Measurements from ENCODE around the gene WDR77.

Gene WDR77

GRCh38 chr1:111469539-111469938 lies 20.5 kb upstream of the WDR77 start:
- no peak for DNase-seq (ENCODE audit: low read depth)

GRCh38 chr1:111468717-111469100 lies 19.7 kb upstream of the WDR77 start:
- no peak for DNase-seq (ENCODE audit: low read depth)

DNA sequence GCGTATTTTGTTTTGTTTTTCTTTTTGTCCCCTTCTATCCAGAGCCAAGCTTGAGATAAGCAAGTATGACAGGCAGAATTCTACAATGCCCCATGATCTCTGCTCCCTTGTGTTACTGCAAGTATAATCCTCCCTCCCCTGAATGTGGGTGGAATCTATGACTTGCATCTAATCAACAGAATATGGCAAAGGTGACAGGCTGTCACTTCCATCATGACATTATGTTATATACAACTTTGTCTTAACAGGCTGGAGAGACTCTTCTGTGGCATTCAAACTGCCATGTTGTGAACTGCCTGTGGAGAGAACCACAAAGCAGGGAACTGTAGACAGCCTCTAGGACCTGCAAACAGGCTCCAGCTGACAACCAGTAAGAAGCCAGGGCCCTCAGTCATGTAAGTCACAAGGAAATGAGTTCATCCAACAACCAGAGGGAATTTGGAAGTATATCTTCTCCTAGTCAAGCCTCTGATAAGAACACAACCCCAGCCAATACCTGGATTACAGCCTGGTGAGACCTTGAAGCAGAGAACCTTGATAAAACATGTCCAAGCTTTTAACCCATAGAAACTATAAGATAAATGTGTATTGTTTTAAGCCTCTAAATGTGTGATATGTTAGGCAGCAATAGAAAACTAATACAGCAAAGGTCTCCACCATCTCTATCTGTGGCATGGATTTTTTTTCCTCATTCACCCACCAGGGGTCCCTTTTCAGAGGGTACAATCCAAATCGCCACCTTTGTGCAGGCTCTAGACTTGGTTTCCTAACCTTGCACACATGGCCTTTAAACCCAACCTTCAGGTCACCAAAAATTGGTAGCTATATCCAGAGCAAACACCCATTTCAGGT lies 19.0 kb upstream of the WDR77 start:
- peak; percentile 20 for DNase-seq (ENCODE audit: low read depth)

DNA sequence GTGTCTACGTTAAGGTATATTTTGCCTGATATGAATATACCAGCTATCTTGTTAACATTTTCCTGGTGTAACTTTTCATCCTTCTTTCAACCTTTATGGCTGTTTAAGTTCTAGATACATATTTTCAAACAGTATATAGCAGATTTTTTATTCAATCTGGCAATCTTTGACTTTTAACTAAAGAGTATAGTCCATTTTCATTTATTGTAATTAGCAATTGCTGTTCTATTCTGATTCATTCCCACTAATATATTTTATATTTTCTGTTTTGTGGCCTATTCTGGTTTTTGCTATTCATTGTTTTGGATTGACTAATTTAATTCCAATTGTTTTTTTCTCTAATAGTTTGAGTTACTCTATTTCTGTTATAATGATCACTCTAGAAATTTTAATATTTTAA lies 17.4 kb upstream of the WDR77 start:
- DNase-seq (ENCODE audit: low read depth) = no peak

DNA sequence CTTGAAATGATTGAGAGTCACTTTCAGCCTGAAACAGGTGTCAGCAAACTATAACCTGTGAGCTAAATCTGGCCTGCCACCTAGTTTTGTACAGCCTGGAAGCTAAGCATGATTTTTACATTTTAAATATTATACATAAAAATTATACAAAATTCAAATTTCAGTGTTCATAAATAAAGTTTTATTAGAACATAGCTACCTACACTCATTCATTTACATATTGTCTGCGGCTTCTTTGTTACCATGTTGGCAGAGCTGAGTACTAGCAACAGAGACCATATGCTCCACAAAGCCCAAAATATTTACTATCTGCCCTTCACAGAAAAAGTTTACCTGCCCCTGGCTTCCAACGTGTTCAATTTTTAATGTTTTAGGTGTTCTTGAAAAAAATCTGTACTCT lies 16.7 kb upstream of the WDR77 start:
- no peak for DNase-seq (ENCODE audit: low read depth)

GRCh38 chr1:111463029-111463683 lies 14.1 kb upstream of the WDR77 start:
- peak; percentile 85 for DNase-seq (ENCODE audit: low read depth)

GRCh38 chr1:111462370-111463028 lies 13.4 kb upstream of the WDR77 start:
- no peak for DNase-seq (ENCODE audit: low read depth)

DNA sequence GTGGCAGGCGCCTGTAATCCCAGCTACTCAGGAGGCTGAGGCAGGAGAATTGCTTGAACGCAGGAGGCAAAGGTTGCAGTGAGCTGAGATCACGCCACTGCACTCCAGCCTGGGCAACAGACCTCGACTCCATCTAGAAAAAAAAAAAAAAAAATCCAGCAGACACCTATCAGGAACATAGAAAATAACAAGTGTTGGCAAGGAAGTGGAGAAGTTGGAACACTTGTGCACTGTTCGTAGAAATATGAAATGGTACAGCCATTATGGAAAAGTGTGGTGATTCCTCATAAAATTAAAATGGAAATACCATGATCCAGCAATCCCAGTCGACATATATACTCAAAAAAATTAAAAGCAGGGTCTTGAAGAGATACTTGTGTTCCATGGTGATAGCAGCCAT lies 12.7 kb upstream of the WDR77 start:
- DNase-seq (ENCODE audit: low read depth) = no peak

DNA sequence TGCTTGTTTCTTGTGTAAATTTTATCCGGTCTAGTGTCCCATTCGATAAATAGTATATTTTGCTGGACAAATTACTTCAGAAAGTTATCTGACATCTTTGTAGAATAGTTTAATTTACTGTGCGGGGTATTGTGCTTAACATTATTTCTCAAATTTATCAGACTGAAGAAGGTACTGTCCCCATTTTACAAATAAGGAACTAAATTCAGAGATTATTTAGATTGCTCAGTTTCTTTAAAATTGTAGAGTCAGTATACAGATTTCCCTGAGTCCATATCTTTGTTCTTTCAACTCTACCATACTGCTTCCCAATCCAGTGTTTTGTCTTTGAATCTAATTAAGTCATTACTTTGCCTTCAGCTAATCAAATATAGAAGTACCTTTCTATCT lies 6.6 kb upstream of the WDR77 start:
- no peak for DNase-seq (ENCODE audit: low read depth)

GRCh38 chr1:111454859-111455641 lies 6.0 kb upstream of the WDR77 start:
- DNase-seq (ENCODE audit: low read depth) = no peak

GRCh38 chr1:111453706-111454105 lies 4.7 kb upstream of the WDR77 start:
- peak; percentile 11 for DNase-seq (ENCODE audit: low read depth)

DNA sequence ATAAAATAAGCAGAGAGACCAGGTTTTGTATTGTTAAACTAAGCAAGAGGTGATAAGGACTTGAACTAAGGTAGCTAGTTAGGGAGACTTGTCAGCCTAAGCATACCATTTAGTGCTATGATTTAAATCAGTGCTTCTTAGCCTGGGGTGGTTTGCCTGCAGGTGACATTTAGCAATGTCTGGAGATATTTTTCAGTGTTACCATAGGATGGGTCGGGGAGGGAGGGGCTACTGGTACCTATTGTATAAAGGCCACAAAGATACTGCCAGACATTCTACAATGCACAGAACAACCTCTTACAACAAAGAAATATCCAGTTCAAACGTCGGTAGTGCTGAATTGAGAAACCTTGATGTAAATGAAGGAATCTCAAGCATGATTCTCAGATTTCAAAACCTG lies 3.5 kb upstream of the WDR77 start:
- DNase-seq (ENCODE audit: low read depth) = no peak

DNA sequence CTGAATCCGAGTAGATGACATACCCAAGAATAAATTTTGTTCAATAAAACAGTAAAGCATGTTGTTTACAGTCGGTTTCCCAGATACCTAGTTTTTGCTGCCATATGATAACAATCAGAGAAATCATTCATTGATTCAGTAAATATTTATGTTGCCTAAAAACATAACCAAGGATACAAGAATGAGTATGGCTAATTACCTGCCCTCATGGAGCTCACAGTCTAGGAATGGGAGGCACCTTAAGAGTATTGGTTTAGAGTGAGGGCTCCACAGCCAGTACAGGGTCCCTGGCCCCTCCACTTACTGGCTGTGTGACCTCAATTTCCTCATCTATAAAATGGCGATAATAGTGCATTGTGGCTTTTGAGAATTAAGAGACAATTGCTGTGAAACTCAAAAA lies 1.1 kb upstream of the WDR77 start:
- no peak for DNase-seq (ENCODE audit: low read depth)

DNA sequence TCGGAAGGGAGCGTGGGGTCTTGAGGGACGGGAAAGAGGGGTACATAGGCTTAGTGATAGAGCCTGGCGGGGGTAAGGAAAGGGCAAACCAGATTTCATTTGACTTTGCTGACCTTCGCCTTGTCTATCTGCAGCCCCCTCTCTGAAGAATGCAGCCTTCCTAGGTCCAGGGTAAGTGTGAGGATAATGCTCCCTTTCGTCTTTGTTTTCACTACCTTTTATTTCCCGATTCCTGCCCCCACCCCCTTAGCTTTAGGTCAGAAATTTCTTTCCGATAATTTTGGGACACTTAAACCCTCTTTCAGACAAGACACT lies 604 bp upstream of the WDR77 start:
- no peak for DNase-seq (ENCODE audit: low read depth)

DNA sequence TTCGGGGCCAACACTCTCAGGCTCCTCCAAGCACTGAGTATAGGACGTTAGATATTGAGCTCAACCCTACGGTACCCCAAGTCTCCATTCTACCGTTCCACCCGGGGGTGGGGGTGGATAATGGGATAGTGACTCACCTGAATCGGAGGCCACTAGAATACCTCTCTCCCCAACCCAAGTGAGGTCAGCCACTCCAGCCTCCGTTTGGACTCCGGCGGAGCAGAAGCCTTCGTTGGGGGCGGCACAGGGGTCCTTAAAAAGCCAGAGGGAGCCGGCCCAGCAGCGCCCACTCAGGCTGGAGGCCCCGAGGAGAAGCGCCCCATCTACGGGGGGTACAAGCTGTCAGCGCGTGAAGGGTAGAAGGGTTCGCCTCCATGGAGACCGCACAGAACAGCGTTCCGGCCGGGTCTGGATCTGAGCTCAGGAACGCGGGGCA lies 556 bp downstream of the WDR77 start:
- peak; percentile 16 for DNase-seq (ENCODE audit: low read depth)

GRCh38 chr1:111446967-111447892 lies 1.8 kb downstream of the WDR77 start:
- no peak for DNase-seq (ENCODE audit: low read depth)

- no peak for DNase-seq (ENCODE audit: low read depth)
These were observed 2.5 kb downstream of the WDR77 start for GRCh38 chr1:111446546-111446945.

GRCh38 chr1:111444031-111444430 lies 5.0 kb downstream of the WDR77 start:
- no peak for DNase-seq (ENCODE audit: low read depth)

DNA sequence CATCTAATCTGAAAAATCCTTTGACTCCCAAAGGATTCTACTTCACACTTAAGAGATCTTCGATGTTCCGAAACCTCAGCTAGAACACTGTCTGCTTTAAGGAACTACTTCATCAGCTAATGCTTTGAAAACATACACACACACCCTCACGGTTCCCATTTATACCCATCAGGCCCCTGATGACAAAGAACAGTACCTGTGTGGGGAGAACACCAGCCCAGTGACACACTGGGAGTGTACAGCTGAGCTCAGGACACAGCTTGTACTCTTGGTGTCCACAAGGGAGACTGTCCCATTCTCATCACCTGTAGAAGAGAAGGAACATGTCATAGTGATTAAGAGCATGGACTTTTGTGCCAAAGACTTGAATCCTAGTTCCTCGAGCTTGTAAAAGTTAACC lies 6.6 kb downstream of the WDR77 start:
- no peak for DNase-seq (ENCODE audit: low read depth)

DNA sequence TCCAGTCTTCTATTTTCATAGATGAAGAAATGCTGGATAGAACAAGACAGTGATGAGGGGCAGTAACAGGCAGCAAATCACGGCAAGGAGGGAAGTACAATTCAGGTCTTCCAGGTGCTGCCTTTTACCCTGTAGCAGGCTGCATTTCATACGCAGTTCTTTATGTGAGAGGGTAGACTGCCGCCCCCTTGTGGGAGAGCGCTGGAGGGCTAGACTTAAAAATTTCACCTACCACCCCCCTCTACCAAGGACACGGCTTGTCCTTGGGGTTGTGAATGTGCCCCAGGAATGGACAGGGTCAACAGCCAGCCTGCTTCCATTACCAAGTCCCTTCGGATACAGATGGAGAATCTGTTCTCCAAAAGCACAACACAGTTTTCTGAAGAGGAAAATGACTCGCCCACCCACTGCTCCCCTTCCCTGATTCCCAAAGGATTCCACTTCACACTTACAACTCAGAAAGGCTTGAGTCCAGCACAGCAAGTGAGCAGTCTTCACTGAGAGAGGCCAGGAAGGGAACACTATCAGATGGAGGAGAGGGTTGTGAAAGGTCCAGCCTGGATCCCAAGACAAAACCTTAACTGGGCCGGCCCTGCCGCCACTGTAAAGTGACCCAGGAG lies 7.4 kb downstream of the WDR77 start:
- DNase-seq (ENCODE audit: low read depth) = peak; percentile 21

All from amniotic epithelial cell (primary cell).